HG02571 (cell line): ENCODE measurements around the gene CAPRIN1.
A peak's percentile ranks its signal among the peaks of the same experiment; 100 is the strongest.

Experiments used
- ATAC-seq: cut with Tn5 transposase; IDR thresholded peaks from one replicate; pipeline ENCODE4 v1.9.1; 2021; ENCODE audit warnings: mild to moderate bottlenecking, moderate library complexity; ENCODE audit not compliant: unreplicated experiment

CAPRIN1 gene

GRCh38 chr11:34051349-34052035 is at the start of gene CAPRIN1:
Gene CAPRIN1 (plus strand): TSS chr11:34051731. CDS start chr11:34052421, 690 bp downstream.
- peak; percentile 60 for ATAC-seq

- no peak for ATAC-seq
Observed at GRCh38 chr11:34002420-34002819, 49.1 kb upstream of the CAPRIN1 start.

GRCh38 chr11:34004236-34004635 is 47.3 kb upstream of the CAPRIN1 start:
- no peak for ATAC-seq

GRCh38 chr11:34006876-34007275 is 44.7 kb upstream of the CAPRIN1 start:
- no peak for ATAC-seq

- no peak for ATAC-seq
Observed at GRCh38 chr11:34012734-34013133, 38.8 kb upstream of the CAPRIN1 start.

- ATAC-seq: no peak
Observed at GRCh38 chr11:34013898-34014571, 37.5 kb upstream of the CAPRIN1 start.

GRCh38 chr11:34021977-34022735 is 29.4 kb upstream of the CAPRIN1 start:
- no peak for ATAC-seq

GRCh38 chr11:34026432-34026831 is 25.1 kb upstream of the CAPRIN1 start:
- ATAC-seq: no peak

- ATAC-seq: no peak
Observed at GRCh38 chr11:34027516-34028408, 23.8 kb upstream of the CAPRIN1 start.

- no peak for ATAC-seq
Observed at GRCh38 chr11:34028425-34028824, 23.1 kb upstream of the CAPRIN1 start.

- no peak for ATAC-seq
Observed at GRCh38 chr11:34029176-34029575, 22.4 kb upstream of the CAPRIN1 start.

- no peak for ATAC-seq
Observed at GRCh38 chr11:34030382-34030781, 21.1 kb upstream of the CAPRIN1 start.

- ATAC-seq: no peak
Observed at GRCh38 chr11:34033399-34033798, 18.1 kb upstream of the CAPRIN1 start.

GRCh38 chr11:34034053-34034452 is 17.5 kb upstream of the CAPRIN1 start:
- ATAC-seq: no peak

- no peak for ATAC-seq
Observed at GRCh38 chr11:34036456-34036855, 15.1 kb upstream of the CAPRIN1 start.

- ATAC-seq: no peak
Observed at GRCh38 chr11:34037016-34037415, 14.5 kb upstream of the CAPRIN1 start.

GRCh38 chr11:34040571-34040970 is 11.0 kb upstream of the CAPRIN1 start:
- no peak for ATAC-seq

- no peak for ATAC-seq
Observed at GRCh38 chr11:34044664-34045485, 6.7 kb upstream of the CAPRIN1 start.

- ATAC-seq: no peak
Observed at GRCh38 chr11:34049028-34049427, 2.5 kb upstream of the CAPRIN1 start.
